ENCODE data around the gene PNMA8C.

DNA sequence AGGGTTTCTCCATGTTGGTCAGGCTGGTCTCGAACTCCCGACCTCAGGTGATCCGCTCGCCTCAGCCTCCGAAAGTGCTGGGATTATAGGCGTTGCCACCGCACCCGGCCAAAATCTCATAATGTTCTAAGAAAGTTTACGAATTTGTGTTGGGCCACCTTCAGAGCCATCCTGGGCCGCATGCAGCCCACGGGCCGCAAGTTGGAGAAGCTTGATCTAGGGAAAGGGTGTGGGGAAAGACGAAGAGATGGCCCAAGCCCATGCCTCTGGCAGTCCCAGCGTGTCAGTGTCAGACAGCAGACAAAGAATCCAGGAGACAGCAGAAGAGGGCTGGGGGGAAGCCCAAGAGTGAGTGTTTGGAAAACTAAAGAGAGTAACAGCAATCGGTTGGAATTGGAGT lies 17.3 kb upstream of the PNMA8C start:
- TF ChIP-seq, protein P1, sequence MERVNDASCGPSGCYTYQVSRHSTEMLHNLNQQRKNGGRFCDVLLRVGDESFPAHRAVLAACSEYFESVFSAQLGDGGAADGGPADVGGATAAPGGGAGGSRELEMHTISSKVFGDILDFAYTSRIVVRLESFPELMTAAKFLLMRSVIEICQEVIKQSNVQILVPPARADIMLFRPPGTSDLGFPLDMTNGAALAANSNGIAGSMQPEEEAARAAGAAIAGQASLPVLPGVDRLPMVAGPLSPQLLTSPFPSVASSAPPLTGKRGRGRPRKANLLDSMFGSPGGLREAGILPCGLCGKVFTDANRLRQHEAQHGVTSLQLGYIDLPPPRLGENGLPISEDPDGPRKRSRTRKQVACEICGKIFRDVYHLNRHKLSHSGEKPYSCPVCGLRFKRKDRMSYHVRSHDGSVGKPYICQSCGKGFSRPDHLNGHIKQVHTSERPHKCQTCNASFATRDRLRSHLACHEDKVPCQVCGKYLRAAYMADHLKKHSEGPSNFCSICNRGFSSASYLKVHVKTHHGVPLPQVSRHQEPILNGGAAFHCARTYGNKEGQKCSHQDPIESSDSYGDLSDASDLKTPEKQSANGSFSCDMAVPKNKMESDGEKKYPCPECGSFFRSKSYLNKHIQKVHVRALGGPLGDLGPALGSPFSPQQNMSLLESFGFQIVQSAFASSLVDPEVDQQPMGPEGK (CRISPR knock-in tag; IDR thresholded peaks at IDR 0.05; ENCODE audit: borderline replicate concordance), result no peak
- TF ChIP-seq BACH2 (CRISPR knock-in tag; IDR thresholded peaks at IDR 0.05; ENCODE audit: borderline replicate concordance) (no peak), TCF4 (CRISPR knock-in tag; IDR thresholded peaks at IDR 0.05; ENCODE audit: borderline replicate concordance) (no peak), RARB (CRISPR knock-in tag; IDR thresholded peaks at IDR 0.05) (no peak), ZFP30 (CRISPR knock-in tag; IDR thresholded peaks at IDR 0.05) (no peak), CREB5 (CRISPR knock-in tag; IDR thresholded peaks at IDR 0.05; ENCODE audit: low read depth) (no peak), ZC3H10 (CRISPR knock-in tag; IDR thresholded peaks at IDR 0.05) (no peak), CSRNP3 (CRISPR knock-in tag; IDR thresholded peaks at IDR 0.05) (no peak), ZFP3 (CRISPR knock-in tag; IDR thresholded peaks at IDR 0.05) (no peak), ISL1 (CRISPR knock-in tag; IDR thresholded peaks at IDR 0.05) (no peak), ZNF565 (CRISPR knock-in tag; conservative IDR thresholded peaks at IDR 0.05; ENCODE audit: low read depth) (no peak), PPARA (CRISPR knock-in tag; IDR thresholded peaks at IDR 0.05; ENCODE audit: borderline replicate concordance) (no peak)

All from SK-N-SH treated with all-trans-retinoic acid at 6 μM for 48 hours (cell line).